Uterus (tissue), 4 donors: ENCODE measurements around the gene INHBB. TPM values are rescaled to one million over a fixed set of nuclear protein-coding genes. Genes with fewer than 3 reads are reported as not detected.
"Not testable (repeated sequence)": the region's sequence is repeated elsewhere in the genome, so short reads cannot be mapped to it uniquely, and the experiment has no call there.

Experiments used
- DNase-seq, 2 donors: peaks; one replicate each; pipeline ENCODE4 v3.0.0-alpha.2; 2019 to 2020
- H3K27ac ChIP-seq, 2 donors: fragments of 200-600 bp; sonication (generic); 1 replicate in 1 of 2; 2 replicates in 1 of 2; pipeline ENCODE4 v1.5.1; 2016 to 2018
- H3K27me3 ChIP-seq, 2 donors: fragments of 200-600 bp; sonication (generic); one replicate each; pipeline ENCODE4 v1.5.1; 2018 to 2019; ENCODE audit warnings: control low read depth in 1 of 2
- H3K36me3 ChIP-seq, 2 donors: fragments of 200-600 bp; sonication (generic); one replicate each; pipeline ENCODE4 v1.5.1; 2019; ENCODE audit warnings: control low read depth in 1 of 2
- H3K4me1 ChIP-seq, 2 donors: fragments of 200-600 bp; sonication (generic); one replicate each; pipeline ENCODE4 v1.5.1; 2018 to 2019; ENCODE audit warnings: control low read depth in 1 of 2
- H3K4me3 ChIP-seq, 2 donors: fragments of 200-600 bp; sonication (generic); 1 replicate in 1 of 2; 2 replicates in 1 of 2; pipeline ENCODE4 v1.5.1; 2018 to 2019; ENCODE audit warnings: mild to moderate bottlenecking in 1 of 2
- H3K9me3 ChIP-seq, 2 donors: fragments of 200-600 bp; sonication (generic); one replicate each; pipeline ENCODE4 v1.5.1; 2019; ENCODE audit warnings: control low read depth in 1 of 2
- POLR2A ChIP-seq, 2 donors: fragments of 450-650 bp; IDR thresholded peaks; one replicate each; pipeline ENCODE4 v1.6.1; 2016; ENCODE audit warnings: antibody characterized with exemption in 2 of 2, mild to moderate bottlenecking in 1 of 2, moderate library complexity in 1 of 2
- intact Hi-C: fragments of 100-400 bp; cut with DNase I; formaldehyde crosslinking; loops from one replicate; pipeline ENCODE4 v1.15.1; 2023; ENCODE audit warnings: low total_unique reads
- total RNA-seq, 4 donors: library from RNA; depleted of rRNA in 3 of 4; stranded (reverse); fragments of >200 nt in 3 of 4; gene quantifications; one replicate each; pipeline versions ENCODE4 v1.1.0 to v1.2.4, GENCODE V29; 2014 to 2023
- TF ChIP-seq, protein P1 (sequence below), 4 experiments: fragments of 200-600 bp in 2 of 4; fragments of 450-650 bp in 2 of 4; sonication (generic) in 2 of 4; IDR thresholded peaks; one replicate each; pipeline ENCODE4 v1.5.1; 2016 to 2019; ENCODE audit warnings: antibody characterized with exemption in 4 of 4, mild to moderate bottlenecking in 2 of 4, moderate library complexity in 1 of 4
- donor health status: DM: yes; HTN: yes; CAD: no.

The INHBB gene
- total RNA-seq, 4 donors from 2014 or later: 0.35 to 18.1 (median 4.2) TPM

GRCh38 chr2:120307482-120307881 is 38.5 kb upstream of the INHBB start:
- DNase-seq: peak in 1 of 2 donors; percentile 7
- Histone ChIP-seq H3K27ac (no peak overlapping the region), H3K4me1 (no peaks in the 10 kb centered on the region), H3K36me3 (no peaks in the 10 kb centered on the region), H3K27me3 (no peaks in the 10 kb centered on the region), H3K9me3 (no peaks in the 10 kb centered on the region), H3K4me3 (no peak overlapping the region)
- no peak for TF ChIP-seq POLR2A (IDR thresholded peaks at IDR 0.05)
- TF ChIP-seq, protein P1, sequence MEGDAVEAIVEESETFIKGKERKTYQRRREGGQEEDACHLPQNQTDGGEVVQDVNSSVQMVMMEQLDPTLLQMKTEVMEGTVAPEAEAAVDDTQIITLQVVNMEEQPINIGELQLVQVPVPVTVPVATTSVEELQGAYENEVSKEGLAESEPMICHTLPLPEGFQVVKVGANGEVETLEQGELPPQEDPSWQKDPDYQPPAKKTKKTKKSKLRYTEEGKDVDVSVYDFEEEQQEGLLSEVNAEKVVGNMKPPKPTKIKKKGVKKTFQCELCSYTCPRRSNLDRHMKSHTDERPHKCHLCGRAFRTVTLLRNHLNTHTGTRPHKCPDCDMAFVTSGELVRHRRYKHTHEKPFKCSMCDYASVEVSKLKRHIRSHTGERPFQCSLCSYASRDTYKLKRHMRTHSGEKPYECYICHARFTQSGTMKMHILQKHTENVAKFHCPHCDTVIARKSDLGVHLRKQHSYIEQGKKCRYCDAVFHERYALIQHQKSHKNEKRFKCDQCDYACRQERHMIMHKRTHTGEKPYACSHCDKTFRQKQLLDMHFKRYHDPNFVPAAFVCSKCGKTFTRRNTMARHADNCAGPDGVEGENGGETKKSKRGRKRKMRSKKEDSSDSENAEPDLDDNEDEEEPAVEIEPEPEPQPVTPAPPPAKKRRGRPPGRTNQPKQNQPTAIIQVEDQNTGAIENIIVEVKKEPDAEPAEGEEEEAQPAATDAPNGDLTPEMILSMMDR (IDR thresholded peaks at IDR 0.05): no peak
- intact Hi-C loops: no loop called here

- no peaks in the 10 kb centered on the region for H3K36me3 ChIP-seq
- TF ChIP-seq, protein P1 (IDR thresholded peaks at IDR 0.05): no peak
- TF ChIP-seq POLR2A (IDR thresholded peaks at IDR 0.05): no peak
- H3K4me3 ChIP-seq: no peak overlapping the region
- no peaks in the 10 kb centered on the region for H3K9me3 ChIP-seq
- H3K4me1 ChIP-seq: no peaks in the 10 kb centered on the region
- DNase-seq: peak in 1 of 2 donors; percentile 5
- no peak overlapping the region for H3K27ac ChIP-seq
- intact Hi-C loops: no loop called here
- H3K27me3 ChIP-seq: no peaks in the 10 kb centered on the region
These were observed 37.7 kb upstream of the INHBB start for GRCh38 chr2:120308038-120308910.

DNA sequence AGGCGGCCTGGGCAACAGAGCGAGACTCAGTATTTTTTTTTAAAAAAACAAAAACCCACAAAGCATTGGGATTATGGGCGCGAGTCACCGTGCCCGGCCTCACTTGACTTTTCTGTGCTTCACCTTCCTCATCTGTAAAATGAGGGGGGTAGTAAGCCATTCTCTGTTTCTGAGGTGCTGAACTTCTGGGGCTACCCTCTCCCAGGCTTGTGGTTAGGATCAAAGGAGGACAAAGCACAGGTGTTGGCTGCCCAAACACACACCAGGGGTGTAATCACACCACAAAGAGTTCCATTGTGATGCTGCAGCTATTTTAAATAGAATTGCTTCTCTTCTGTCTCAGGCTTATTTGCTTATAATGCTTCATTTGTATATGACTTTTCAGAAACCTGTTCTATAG is 35.8 kb upstream of the INHBB start:
- intact Hi-C loops: loop anchor here (10.0 kb wide), 1 partner anchor 85 kb away; the partner anchor contains the start of gene TMEM185B
- DNase-seq: no peak
- Histone ChIP-seq H3K27ac (no peak overlapping the region), H3K4me1 (no peaks in the 10 kb centered on the region), H3K4me3 (no peak overlapping the region), H3K9me3 (no peaks in the 10 kb centered on the region), H3K27me3 (no peaks in the 10 kb centered on the region), H3K36me3 (no peaks in the 10 kb centered on the region)
- TF ChIP-seq POLR2A (IDR thresholded peaks at IDR 0.05): no peak
- TF ChIP-seq, protein P1 (IDR thresholded peaks at IDR 0.05): no peak

DNA sequence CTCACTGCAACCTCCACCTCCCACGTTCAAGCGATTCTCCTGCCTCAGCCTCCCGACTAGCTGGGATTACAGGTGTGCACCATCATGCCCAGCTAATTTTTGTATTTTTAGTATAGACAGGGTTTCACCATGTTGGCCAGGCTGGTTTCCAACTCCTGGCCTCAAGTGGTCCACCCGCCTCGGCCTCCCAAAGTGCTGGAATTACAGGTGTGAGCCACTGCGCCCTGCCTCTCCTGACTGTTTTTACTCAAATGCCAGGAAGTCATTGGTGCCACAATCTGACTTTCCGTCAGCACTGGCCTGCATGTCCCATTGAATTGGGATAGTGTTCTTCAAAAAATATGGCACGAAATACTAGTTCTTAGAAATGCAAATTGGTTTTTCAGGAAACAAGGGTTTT is 35.1 kb upstream of the INHBB start:
- H3K9me3 ChIP-seq, H3K4me1 ChIP-seq, H3K36me3 ChIP-seq, H3K4me3 ChIP-seq, H3K27ac ChIP-seq, H3K27me3 ChIP-seq, DNase-seq: not testable (repeated sequence)
- intact Hi-C loops: loop anchor here (10.0 kb wide), 1 partner anchor 86 kb away; the partner anchor contains the start of gene TMEM185B

- Histone ChIP-seq H3K27me3 (no peaks in the 10 kb centered on the region), H3K27ac (no peak overlapping the region), H3K36me3 (no peaks in the 10 kb centered on the region), H3K4me3 (no peak overlapping the region), H3K4me1 (no peaks in the 10 kb centered on the region), H3K9me3 (no peaks in the 10 kb centered on the region)
- TF ChIP-seq POLR2A (IDR thresholded peaks at IDR 0.05): no peak
- TF ChIP-seq, protein P1 (IDR thresholded peaks at IDR 0.05): no peak
- intact Hi-C loops: loop anchor here (10.0 kb wide), 1 partner anchor 87 kb away; the partner anchor contains the start of gene TMEM185B
- no peak for DNase-seq
These were observed 33.9 kb upstream of the INHBB start for GRCh38 chr2:120312076-120312475.
